ENCODE data around the gene CNN3. TPM values are rescaled to one million over a fixed set of nuclear protein-coding genes. Genes with fewer than 3 reads are reported as not detected.

Gene CNN3
- total and polyA plus RNA-seq, 2 donors (not counting 1 experiment from before 2014, with no cell fraction given), result 2.3 to 17.2 TPM

- ChIA-PET POLR2A (no interaction called here), CTCF (interaction anchor here (1.2 to 1.9 kb wide), 3 partner anchors 68 to 162 kb away, joined by 3 to 6 read pairs (median 6); no protein-coding TSS in a partner anchor)
- 73% methylated on average over 5 of the region's 8 CpGs for WGBS (ENCODE audit: insufficient coverage)
- Mint-ChIP-seq H3K27ac (no peak overlapping the region), H3K4me1 (peaks cover 23% of the 10 kb centered on the region), H3K9me3 (ENCODE audit: insufficient read depth) (no peaks in the 10 kb centered on the region), H3K27me3 (peaks cover 27% of the 10 kb centered on the region), H3K4me3 (no peak overlapping the region)
- H3K79me2 ChIP-seq (ENCODE audit: control insufficient read depth, insufficient read depth, low read length), result no peaks in the 10 kb centered on the region
- H3K36me3 ChIP-seq (replicated peaks in 1 of 2; ENCODE audit: control extremely low read depth in 1 of 2, control insufficient read depth in 1 of 2, extremely low read depth in 1 of 2, insufficient read depth in 2 of 2, low read length in 1 of 2), result no peaks in the 10 kb centered on the region
- TF ChIP-seq EZH2 (IDR thresholded peaks at IDR 0.05; ENCODE audit: borderline replicate concordance, insufficient read depth, low read depth, low read length, poor library complexity, severe bottlenecking), result no peak
- TF ChIP-seq, protein P1, sequence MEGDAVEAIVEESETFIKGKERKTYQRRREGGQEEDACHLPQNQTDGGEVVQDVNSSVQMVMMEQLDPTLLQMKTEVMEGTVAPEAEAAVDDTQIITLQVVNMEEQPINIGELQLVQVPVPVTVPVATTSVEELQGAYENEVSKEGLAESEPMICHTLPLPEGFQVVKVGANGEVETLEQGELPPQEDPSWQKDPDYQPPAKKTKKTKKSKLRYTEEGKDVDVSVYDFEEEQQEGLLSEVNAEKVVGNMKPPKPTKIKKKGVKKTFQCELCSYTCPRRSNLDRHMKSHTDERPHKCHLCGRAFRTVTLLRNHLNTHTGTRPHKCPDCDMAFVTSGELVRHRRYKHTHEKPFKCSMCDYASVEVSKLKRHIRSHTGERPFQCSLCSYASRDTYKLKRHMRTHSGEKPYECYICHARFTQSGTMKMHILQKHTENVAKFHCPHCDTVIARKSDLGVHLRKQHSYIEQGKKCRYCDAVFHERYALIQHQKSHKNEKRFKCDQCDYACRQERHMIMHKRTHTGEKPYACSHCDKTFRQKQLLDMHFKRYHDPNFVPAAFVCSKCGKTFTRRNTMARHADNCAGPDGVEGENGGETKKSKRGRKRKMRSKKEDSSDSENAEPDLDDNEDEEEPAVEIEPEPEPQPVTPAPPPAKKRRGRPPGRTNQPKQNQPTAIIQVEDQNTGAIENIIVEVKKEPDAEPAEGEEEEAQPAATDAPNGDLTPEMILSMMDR (IDR thresholded peaks at IDR 0.05), result no peak
- peaks cover 0 to 27% (median 7%) of the 10 kb centered on the region in 4 experiments for H3K27me3 ChIP-seq (replicated peaks in 1 of 4; ENCODE audit: control extremely low read depth in 1 of 4, control insufficient read depth in 3 of 4, insufficient read depth in 4 of 4, low read length in 3 of 4)
- no peak overlapping the region for H3K9ac ChIP-seq (ENCODE audit: low read length)
- intact Hi-C loops (cut with micrococcal nuclease), result no loop called here
- H4K20me1 ChIP-seq (ENCODE audit: control insufficient read depth, insufficient read depth, low read length, poor library complexity, severe bottlenecking), result no peaks in the 10 kb centered on the region
- H3K4me1 ChIP-seq (ENCODE audit: control insufficient read depth in 2 of 2, insufficient read depth in 2 of 2, low read length in 2 of 2), result peaks cover 21 to 28% of the 10 kb centered on the region in 2 donors
- no peak overlapping the region for H2AFZ ChIP-seq (ENCODE audit: insufficient read depth, low read depth, low read length, poor library complexity, severe bottlenecking)
- no peak overlapping the region for H3K27ac ChIP-seq (ENCODE audit: low read length in 2 of 2)
- no peak for DNase-seq
- H3K4me2 ChIP-seq (replicated peaks; ENCODE audit: low read depth, low read length, poor library complexity, severe bottlenecking), result no peak overlapping the region
- H3K4me3 ChIP-seq (ENCODE audit: control extremely low read depth in 1 of 5, extremely low read depth in 1 of 5, insufficient read depth in 1 of 5, low read depth in 2 of 5, low read length in 4 of 5), result no peak overlapping the region
- H3K9me3 ChIP-seq (ENCODE audit: control extremely low read depth in 1 of 3, control insufficient read depth in 2 of 3, insufficient read depth in 1 of 3, low read length in 2 of 3), result no peaks in the 10 kb centered on the region
- no peak for ATAC-seq (ENCODE audit: low read depth)
Measured at GRCh38 chr1:94922761-94923331, 4.1 kb downstream of the CNN3 start.

DNA sequence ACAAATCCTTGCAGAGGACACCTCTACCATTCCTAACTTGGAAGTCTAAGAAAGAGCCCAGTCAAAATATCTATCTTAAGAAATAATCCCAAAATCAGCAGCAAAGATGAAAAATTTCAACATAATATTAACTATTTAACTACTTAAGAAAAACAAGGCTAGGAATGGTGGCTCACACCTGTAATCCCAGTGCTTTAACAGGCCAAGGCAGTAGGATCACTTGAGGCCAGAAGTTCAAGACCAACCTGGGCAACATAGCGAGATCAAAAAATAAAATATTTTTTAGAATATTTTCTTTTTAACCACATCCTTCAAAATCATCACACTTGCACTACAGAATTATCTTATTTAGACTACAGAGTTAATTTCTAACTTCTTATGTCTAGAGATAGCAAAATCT lies 4.9 kb downstream of the CNN3 start:
- no peaks in the 10 kb centered on the region for H3K36me3 ChIP-seq (replicated peaks in 1 of 2; ENCODE audit: control extremely low read depth in 1 of 2, control insufficient read depth in 1 of 2, extremely low read depth in 1 of 2, insufficient read depth in 2 of 2, low read length in 1 of 2)
- H4K20me1 ChIP-seq (ENCODE audit: control insufficient read depth, insufficient read depth, low read length, poor library complexity, severe bottlenecking), result no peaks in the 10 kb centered on the region
- Mint-ChIP-seq H3K27me3 (peaks cover 27% of the 10 kb centered on the region), H3K27ac (no peak overlapping the region), H3K4me1 (peaks cover 19% of the 10 kb centered on the region), H3K4me3 (no peak overlapping the region), H3K9me3 (ENCODE audit: insufficient read depth) (no peaks in the 10 kb centered on the region)
- ChIA-PET CTCF (interaction anchor here (1.4 kb wide), 1 partner anchor 68 kb away, joined by 6 read pairs; no protein-coding TSS in a partner anchor), POLR2A (no interaction called here)
- no peak overlapping the region for H2AFZ ChIP-seq (ENCODE audit: insufficient read depth, low read depth, low read length, poor library complexity, severe bottlenecking)
- H3K27ac ChIP-seq (ENCODE audit: low read length in 2 of 2), result no peak overlapping the region
- no peak for TF ChIP-seq EZH2 (IDR thresholded peaks at IDR 0.05; ENCODE audit: borderline replicate concordance, insufficient read depth, low read depth, low read length, poor library complexity, severe bottlenecking)
- TF ChIP-seq, protein P1 (IDR thresholded peaks at IDR 0.05), result no peak
- ATAC-seq (ENCODE audit: low read depth) (no peak), DNase-seq (no peak)
- no peaks in the 10 kb centered on the region for H3K79me2 ChIP-seq (ENCODE audit: control insufficient read depth, insufficient read depth, low read length)
- peaks cover 0 to 22% (median 6%) of the 10 kb centered on the region in 4 experiments for H3K27me3 ChIP-seq (replicated peaks in 1 of 4; ENCODE audit: control extremely low read depth in 1 of 4, control insufficient read depth in 3 of 4, insufficient read depth in 4 of 4, low read length in 3 of 4)
- no CpG with 5 or more reads among the region's 1 CpG for WGBS (ENCODE audit: insufficient coverage)
- H3K4me2 ChIP-seq (replicated peaks; ENCODE audit: low read depth, low read length, poor library complexity, severe bottlenecking), result no peak overlapping the region
- peaks cover 16 to 22% of the 10 kb centered on the region in 2 donors for H3K4me1 ChIP-seq (ENCODE audit: control insufficient read depth in 2 of 2, insufficient read depth in 2 of 2, low read length in 2 of 2)
- H3K4me3 ChIP-seq (ENCODE audit: control extremely low read depth in 1 of 5, extremely low read depth in 1 of 5, insufficient read depth in 1 of 5, low read depth in 2 of 5, low read length in 4 of 5), result no peak overlapping the region
- H3K9me3 ChIP-seq (ENCODE audit: control extremely low read depth in 1 of 3, control insufficient read depth in 2 of 3, insufficient read depth in 1 of 3, low read length in 2 of 3), result no peaks in the 10 kb centered on the region
- intact Hi-C loops (cut with micrococcal nuclease), result no loop called here
- no peak overlapping the region for H3K9ac ChIP-seq (ENCODE audit: low read length)

Measured in B cell (primary cell).